Renal pelvis (tissue), 12 donors: ENCODE measurements around the gene KTN1. TPM values are rescaled to one million over a fixed set of nuclear protein-coding genes. Genes with fewer than 3 reads are reported as not detected.

Experiments used
- DNase-seq: peaks from one replicate; pipeline ENCODE4 v3.0.0-alpha.2; 2013
- long read RNA-seq, 16 experiments: transcript quantifications; one replicate each; lab custom pipeline, GENCODE V29; 2026
- polyA plus RNA-seq, 3 donors: library from polyadenylated mRNA; unstranded; fragments of 120-200 nt; gene quantifications; one replicate each; pipeline ENCODE4 v1.2.1, GENCODE V29; 2013; ENCODE audit not compliant: insufficient read length in 3 of 3

Gene KTN1, protein sequence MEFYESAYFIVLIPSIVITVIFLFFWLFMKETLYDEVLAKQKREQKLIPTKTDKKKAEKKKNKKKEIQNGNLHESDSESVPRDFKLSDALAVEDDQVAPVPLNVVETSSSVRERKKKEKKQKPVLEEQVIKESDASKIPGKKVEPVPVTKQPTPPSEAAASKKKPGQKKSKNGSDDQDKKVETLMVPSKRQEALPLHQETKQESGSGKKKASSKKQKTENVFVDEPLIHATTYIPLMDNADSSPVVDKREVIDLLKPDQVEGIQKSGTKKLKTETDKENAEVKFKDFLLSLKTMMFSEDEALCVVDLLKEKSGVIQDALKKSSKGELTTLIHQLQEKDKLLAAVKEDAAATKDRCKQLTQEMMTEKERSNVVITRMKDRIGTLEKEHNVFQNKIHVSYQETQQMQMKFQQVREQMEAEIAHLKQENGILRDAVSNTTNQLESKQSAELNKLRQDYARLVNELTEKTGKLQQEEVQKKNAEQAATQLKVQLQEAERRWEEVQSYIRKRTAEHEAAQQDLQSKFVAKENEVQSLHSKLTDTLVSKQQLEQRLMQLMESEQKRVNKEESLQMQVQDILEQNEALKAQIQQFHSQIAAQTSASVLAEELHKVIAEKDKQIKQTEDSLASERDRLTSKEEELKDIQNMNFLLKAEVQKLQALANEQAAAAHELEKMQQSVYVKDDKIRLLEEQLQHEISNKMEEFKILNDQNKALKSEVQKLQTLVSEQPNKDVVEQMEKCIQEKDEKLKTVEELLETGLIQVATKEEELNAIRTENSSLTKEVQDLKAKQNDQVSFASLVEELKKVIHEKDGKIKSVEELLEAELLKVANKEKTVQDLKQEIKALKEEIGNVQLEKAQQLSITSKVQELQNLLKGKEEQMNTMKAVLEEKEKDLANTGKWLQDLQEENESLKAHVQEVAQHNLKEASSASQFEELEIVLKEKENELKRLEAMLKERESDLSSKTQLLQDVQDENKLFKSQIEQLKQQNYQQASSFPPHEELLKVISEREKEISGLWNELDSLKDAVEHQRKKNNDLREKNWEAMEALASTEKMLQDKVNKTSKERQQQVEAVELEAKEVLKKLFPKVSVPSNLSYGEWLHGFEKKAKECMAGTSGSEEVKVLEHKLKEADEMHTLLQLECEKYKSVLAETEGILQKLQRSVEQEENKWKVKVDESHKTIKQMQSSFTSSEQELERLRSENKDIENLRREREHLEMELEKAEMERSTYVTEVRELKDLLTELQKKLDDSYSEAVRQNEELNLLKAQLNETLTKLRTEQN (N-terminal part only)
- 100 to 1,000 TPM; 169 to 202 (median 188) TPM for polyA plus RNA-seq
- long read RNA-seq, donor 1, full-length matches to known transcripts: 4 of 28 reads
- long read RNA-seq, donor 1, partial matches to known transcripts: 24 of 28 reads
- long read RNA-seq, donor 1, other reads (novel, unspliced or antisense): 0 of 28 reads
- long read RNA-seq, donor 2, full-length matches to known transcripts: 4 of 28 reads
- long read RNA-seq, donor 2, partial matches to known transcripts: 24 of 28 reads
- long read RNA-seq, donor 2, other reads (novel, unspliced or antisense): 0 of 28 reads
- long read RNA-seq, donor 3, full-length matches to known transcripts: 2 of 42 reads
- long read RNA-seq, donor 3, partial matches to known transcripts: 40 of 42 reads
- long read RNA-seq, donor 3, other reads (novel, unspliced or antisense): 0 of 42 reads
- long read RNA-seq, donor 4, full-length matches to known transcripts: 3 of 15 reads
- long read RNA-seq, donor 4, partial matches to known transcripts: 12 of 15 reads
- long read RNA-seq, donor 4, other reads (novel, unspliced or antisense): 0 of 15 reads
- long read RNA-seq, donor 5, partial matches to known transcripts: 28 of 28 reads
- long read RNA-seq, donor 5, other reads (novel, unspliced or antisense): 0 of 28 reads
- long read RNA-seq, donor 6, full-length matches to known transcripts: 3 of 41 reads
- long read RNA-seq, donor 6, partial matches to known transcripts: 38 of 41 reads
- long read RNA-seq, donor 6, other reads (novel, unspliced or antisense): 0 of 41 reads
- long read RNA-seq, donor 7, full-length matches to known transcripts: 6 of 95 reads
- long read RNA-seq, donor 7, partial matches to known transcripts: 89 of 95 reads
- long read RNA-seq, donor 7, other reads (novel, unspliced or antisense): 0 of 95 reads
- long read RNA-seq, donor 8, full-length matches to known transcripts: 2 of 11 reads
- long read RNA-seq, donor 8, partial matches to known transcripts: 9 of 11 reads
- long read RNA-seq, donor 8, other reads (novel, unspliced or antisense): 0 of 11 reads
- long read RNA-seq, donor 9, full-length matches to known transcripts: 2 of 61 reads
- long read RNA-seq, donor 9, partial matches to known transcripts: 59 of 61 reads
- long read RNA-seq, donor 9, other reads (novel, unspliced or antisense): 0 of 61 reads
- long read RNA-seq, donor 10, partial matches to known transcripts: 54 of 54 reads
- long read RNA-seq, donor 10, other reads (novel, unspliced or antisense): 0 of 54 reads
- long read RNA-seq, donor 11, partial matches to known transcripts: 40 of 42 reads
- long read RNA-seq, donor 11, other reads (novel, unspliced or antisense): 0 of 42 reads
- long read RNA-seq, donor 12, full-length matches to known transcripts: 5 of 59 reads
- long read RNA-seq, donor 12, partial matches to known transcripts: 54 of 59 reads
- long read RNA-seq, donor 12, other reads (novel, unspliced or antisense): 0 of 59 reads
- long read RNA-seq, donor 13, full-length matches to known transcripts: 3 of 37 reads
- long read RNA-seq, donor 13, partial matches to known transcripts: 34 of 37 reads
- long read RNA-seq, donor 13, other reads (novel, unspliced or antisense): 0 of 37 reads
- long read RNA-seq, donor 14: 0 reads
- long read RNA-seq, donor 15: 0 reads
- long read RNA-seq, donor 16, full-length matches to known transcripts: 2 of 65 reads
- long read RNA-seq, donor 16, partial matches to known transcripts: 63 of 65 reads
- long read RNA-seq, donor 16, other reads (novel, unspliced or antisense): 0 of 65 reads

GRCh38 chr14:55579724-55580469 is at the start of gene KTN1:
TSS of gene KTN1 (plus strand) at chr14:55580207. CDS start at chr14:55612049, 31,842 bp downstream.
- DNase-seq: peak; percentile 84

- DNase-seq: no peak
These were observed 49.5 kb upstream of the KTN1 start for GRCh38 chr14:55530464-55530863.

DNA sequence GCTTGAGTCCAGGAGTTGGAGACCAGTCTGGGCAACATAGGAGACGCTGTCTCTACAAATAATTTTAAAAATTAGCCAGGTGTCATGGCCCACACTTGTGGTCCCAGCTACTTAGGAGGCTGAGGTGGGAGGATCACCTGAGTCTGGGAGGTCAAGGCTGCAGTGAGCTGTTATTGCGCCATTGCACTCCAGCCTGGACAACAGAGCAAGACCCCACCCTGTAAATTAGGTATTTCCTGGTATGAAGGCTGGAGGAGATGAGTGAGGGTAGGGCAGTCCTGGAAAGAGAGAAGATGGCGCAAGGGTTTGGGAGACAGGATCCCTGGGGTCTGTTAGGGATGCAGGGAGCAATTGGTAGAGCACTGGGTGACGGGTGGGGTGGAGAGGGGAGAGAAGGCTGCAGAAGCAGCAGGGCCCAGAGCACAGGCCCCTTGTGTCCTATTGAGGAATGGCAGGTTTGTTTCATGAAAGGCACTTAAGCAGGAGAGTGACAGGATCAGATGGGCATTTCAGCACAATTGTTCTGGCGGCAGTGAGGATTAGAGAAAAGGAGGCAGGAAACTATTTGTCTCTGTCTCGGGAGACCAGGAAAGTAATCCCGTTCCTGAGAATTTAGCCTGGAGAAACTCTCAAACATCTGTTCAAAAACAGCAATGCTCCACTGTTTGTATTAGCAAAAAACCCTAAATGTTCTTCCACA is 47.2 kb upstream of the KTN1 start:
- DNase-seq: no peak

- DNase-seq: no peak
These were observed 46.0 kb upstream of the KTN1 start for GRCh38 chr14:55533960-55534359.

DNA sequence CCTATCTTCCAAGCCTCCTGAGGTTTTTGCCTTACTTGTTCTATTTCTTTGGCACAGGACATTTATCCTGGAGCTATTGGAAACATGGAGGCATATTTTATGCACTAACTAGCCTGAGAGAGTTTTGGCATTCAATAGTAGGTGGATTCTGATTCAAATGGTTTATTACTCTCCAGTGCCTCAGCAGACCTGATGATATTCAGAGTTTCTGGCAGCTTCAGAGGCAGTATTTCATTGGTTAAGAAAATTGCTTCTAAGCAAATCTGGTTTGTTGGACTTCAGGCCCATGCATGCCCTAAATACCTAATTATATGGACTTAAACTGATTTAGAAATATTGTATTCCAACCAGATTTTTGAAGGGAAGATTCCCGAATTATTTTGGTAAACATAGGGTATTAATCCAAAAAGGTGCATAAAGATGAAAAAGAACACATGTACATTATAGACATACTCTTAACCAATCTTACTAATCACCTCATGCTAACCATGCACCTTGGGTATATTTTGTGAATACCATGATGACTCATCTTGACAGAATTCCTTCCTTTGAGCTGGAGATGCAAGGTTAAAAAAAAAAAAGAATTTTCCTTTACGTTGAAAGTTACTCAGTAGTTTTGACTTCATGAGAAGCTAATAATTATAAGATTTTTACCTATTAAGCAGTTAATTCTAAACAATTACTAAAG is 44.3 kb upstream of the KTN1 start:
- DNase-seq: no peak

DNA sequence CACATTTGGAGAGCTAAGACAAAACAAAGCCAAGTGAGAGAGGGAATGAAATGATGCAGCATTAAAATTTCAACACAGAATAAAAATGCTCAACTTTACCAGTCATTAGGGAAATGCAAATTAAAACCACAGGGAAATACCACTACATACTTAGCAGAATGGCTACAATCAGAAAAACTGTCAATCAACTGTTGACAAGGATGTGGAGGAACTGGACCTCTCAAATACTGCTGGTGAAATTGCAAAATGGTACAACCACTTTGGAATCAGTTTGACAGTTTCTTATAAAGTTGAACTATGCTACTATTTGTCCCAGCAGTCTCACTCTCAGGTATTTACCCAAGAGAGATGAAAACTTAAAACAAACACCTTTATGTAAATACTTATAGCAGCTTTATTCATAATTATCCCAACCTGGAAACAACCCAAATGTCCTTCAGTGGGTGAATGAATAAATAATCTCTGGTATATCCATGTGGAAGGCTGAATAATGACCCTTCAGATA is 43.8 kb upstream of the KTN1 start:
- no peak for DNase-seq

- DNase-seq: no peak
These were observed 42.2 kb upstream of the KTN1 start for GRCh38 chr14:55537782-55538181.

DNA sequence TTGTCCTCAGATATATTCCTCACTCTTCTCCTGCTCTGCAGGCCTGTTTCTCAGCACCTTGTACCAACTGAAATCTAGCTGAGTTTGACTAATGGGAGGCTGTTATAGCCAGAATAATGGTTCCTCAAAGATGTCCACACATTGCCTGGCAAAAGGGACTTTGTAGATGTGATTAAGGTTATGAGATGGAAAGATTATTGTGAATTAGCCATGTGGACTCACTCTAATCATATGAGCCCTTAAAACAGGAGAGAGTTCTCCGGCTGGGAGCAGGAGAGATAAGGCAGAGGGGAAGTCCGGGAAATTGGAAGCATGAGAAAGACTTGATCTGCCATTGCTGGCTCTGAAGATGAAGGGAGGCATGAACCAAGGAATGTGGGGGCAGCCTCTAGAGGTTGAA is 40.0 kb upstream of the KTN1 start:
- DNase-seq: no peak

GRCh38 chr14:55540847-55541773 is 38.9 kb upstream of the KTN1 start:
- no peak for DNase-seq

- no peak for DNase-seq
These were observed 34.2 kb upstream of the KTN1 start for GRCh38 chr14:55545779-55546178.

GRCh38 chr14:55546212-55546874 is 33.7 kb upstream of the KTN1 start:
- DNase-seq: no peak

DNA sequence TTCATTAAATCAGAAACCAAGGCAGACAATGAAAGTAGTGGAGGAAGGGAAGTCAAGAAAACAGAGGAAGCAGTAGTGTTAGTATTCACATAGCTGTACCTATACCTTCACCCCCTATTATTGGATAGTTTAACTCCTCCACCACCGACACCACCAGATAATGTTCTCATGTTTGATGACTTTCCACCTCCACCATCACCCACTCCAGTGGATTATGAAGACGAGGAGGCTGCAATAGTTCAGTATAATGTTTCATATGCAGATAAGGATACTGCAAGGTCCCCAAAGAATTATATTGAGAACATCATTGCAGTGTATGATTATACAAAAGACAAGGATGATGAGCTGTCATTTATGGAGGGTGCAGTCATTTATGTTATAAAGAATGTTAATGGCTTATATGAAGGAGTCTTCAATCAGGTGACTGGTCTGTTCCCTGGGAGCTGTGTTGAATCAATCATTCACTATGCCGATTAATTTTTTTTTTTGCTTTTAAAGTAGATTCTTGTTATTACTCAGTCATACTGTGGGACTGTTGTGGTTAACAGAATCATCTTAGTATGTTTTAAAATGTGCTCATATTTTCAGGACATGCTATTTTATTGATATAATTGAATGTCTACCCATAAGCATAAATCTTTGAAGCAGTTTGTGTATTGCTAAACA is 32.2 kb upstream of the KTN1 start:
- no peak for DNase-seq

GRCh38 chr14:55553791-55554190 is 26.2 kb upstream of the KTN1 start:
- no peak for DNase-seq
